ENCODE data around the gene DPYSL3. TPM values are rescaled to one million over a fixed set of nuclear protein-coding genes. Genes with fewer than 3 reads are reported as not detected.

DPYSL3 gene
- total RNA-seq, 1 experiment from 2014 or later, result 17.2 TPM

DNA sequence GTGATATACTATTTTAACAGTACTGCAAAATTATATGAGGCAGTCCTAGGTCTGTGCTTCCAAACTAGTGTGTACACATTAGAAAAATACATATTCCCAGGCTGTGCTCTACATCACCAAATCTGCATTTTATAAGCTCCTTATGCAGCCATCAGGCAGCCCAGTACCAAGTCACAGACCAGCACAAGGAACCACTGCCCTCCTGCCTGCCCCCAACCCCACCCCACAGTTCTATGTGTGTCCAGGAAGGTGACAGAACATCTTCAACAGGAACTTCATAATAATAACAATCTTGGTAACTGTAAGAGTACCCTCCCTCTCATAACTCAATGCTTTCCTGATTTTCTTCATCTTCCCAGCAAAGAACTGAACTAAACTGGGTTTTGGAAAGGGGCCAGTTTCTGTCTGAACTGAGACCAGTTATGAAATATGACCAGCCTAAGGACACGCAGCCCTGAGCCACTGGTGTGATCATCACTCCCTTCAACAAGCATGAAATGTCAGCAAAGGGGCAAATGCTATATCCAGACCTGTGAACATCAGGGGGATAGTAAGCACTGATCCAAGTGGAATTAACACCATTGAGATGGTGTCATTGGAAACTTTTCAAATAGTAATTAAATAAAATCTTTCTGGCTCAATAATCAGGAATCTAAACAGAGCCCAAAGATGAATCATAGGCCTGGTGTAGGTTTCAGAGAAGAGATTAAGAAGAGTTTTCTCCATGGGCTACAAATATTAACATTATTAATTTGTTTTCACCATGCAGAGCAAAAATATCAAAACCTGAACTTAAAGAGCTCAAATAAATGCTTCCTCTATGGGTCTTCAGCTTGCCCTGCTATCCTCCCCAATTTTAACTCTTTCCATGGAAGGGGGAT is 82.1 kb downstream of the DPYSL3 start:
- DNase-seq (ENCODE audit: low read depth, low spot score) (no peak), ATAC-seq (no peak)
- Histone ChIP-seq H3K9me2 (ENCODE audit: insufficient read depth) (no peaks in the 10 kb centered on the region), H3K36me3 (ENCODE audit: control insufficient read depth in 1 of 2, insufficient read depth in 2 of 2, low read length in 2 of 2) (no peaks in the 10 kb centered on the region), H3K27ac (ENCODE audit: low read depth, low read length) (no peak overlapping the region), H3K9ac (ENCODE audit: low read length) (no peak overlapping the region), H3K4me1 (ENCODE audit: control insufficient read depth in 1 of 2, insufficient read depth in 2 of 2, low read length in 2 of 2) (no peaks in the 10 kb centered on the region), H3K9me3 (ENCODE audit: control insufficient read depth in 1 of 2, insufficient read depth in 1 of 2, low read depth in 1 of 2, low read length in 2 of 2) (no peaks in the 10 kb centered on the region), H2AFZ (ENCODE audit: low read depth, low read length, poor library complexity, severe bottlenecking) (no peak overlapping the region), H3K27me3 (ENCODE audit: insufficient read depth, low read length) (no peaks in the 10 kb centered on the region), H3K4me3 (replicated peaks in 1 of 2; ENCODE audit: low read depth in 1 of 2, low read length in 2 of 2) (no peak overlapping the region), H4K20me1 (ENCODE audit: insufficient read depth) (no peaks in the 10 kb centered on the region), H3K4me2 (ENCODE audit: low read length) (no peak overlapping the region), H3K79me2 (ENCODE audit: insufficient read depth, low read length) (no peaks in the 10 kb centered on the region)
- no TSS peak for BruUV-seq (replicated peaks)
- ChIA-PET RAD21 (ENCODE audit: low non-redundant PET in 1 of 2, low total read pairs in 2 of 2, uncharacterized antibody in 2 of 2, unreplicated experiment in 2 of 2) (no interaction called here), CTCF (interaction anchor here (1.0 kb wide), 1 partner anchor 26 kb away, joined by 3 read pairs; no protein-coding TSS in a partner anchor), POLR2A (no interaction called here)
- intact Hi-C loops (cut with micrococcal nuclease), result no loop called here
- TF ChIP-seq SIN3A (IDR thresholded peaks at IDR 0.05; ENCODE audit: low read depth) (no peak), POLR2A (IDR thresholded peaks at IDR 0.05; ENCODE audit: borderline replicate concordance, extremely low read depth, insufficient read depth, insufficient read length) (no peak), RAD21 (IDR thresholded peaks at IDR 0.05; ENCODE audit: low read depth) (no peak), FOSL1 (IDR thresholded peaks at IDR 0.05; ENCODE audit: low read depth) (no peak), ZFX (IDR thresholded peaks at IDR 0.05) (no peak), TCF7L2 (IDR thresholded peaks at IDR 0.05; ENCODE audit: borderline replicate concordance, extremely low read depth, insufficient read depth, insufficient read length) (no peak)
- TF ChIP-seq, protein P1, sequence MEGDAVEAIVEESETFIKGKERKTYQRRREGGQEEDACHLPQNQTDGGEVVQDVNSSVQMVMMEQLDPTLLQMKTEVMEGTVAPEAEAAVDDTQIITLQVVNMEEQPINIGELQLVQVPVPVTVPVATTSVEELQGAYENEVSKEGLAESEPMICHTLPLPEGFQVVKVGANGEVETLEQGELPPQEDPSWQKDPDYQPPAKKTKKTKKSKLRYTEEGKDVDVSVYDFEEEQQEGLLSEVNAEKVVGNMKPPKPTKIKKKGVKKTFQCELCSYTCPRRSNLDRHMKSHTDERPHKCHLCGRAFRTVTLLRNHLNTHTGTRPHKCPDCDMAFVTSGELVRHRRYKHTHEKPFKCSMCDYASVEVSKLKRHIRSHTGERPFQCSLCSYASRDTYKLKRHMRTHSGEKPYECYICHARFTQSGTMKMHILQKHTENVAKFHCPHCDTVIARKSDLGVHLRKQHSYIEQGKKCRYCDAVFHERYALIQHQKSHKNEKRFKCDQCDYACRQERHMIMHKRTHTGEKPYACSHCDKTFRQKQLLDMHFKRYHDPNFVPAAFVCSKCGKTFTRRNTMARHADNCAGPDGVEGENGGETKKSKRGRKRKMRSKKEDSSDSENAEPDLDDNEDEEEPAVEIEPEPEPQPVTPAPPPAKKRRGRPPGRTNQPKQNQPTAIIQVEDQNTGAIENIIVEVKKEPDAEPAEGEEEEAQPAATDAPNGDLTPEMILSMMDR (IDR thresholded peaks at IDR 0.05 in 2 of 3, conservative IDR thresholded peaks at IDR 0.05 in 1 of 3; ENCODE audit: borderline replicate concordance in 1 of 3, insufficient read depth in 1 of 3, low read depth in 2 of 3, low read length in 2 of 3), result no peak
